Karpas-422 (cell line): ENCODE data around the gene PCA3. TPM values are rescaled to one million over a fixed set of nuclear protein-coding genes. Genes with fewer than 3 reads are reported as not detected.
A peak's percentile ranks its signal among the peaks of the same experiment; 100 is the strongest.

Experiments used
- DNase-seq: peaks from one replicate; pipeline ENCODE4 v3.0.0-alpha.2; 2015
- H2AFZ ChIP-seq: fragments of 200-600 bp; sonication (generic); 2 replicates; pipeline ENCODE4 v1.6.1; 2014; ENCODE audit warnings: antibody characterized with exemption, low read length, mixed read lengths
- H3K27ac ChIP-seq: fragments of 200-600 bp; sonication (generic); 2 replicates; pipeline ENCODE4 v1.5.1; 2014; ENCODE audit warnings: mild to moderate bottlenecking, low read length, moderate library complexity
- H3K27me3 ChIP-seq: fragments of 200-600 bp; sonication (generic); 2 replicates; pipeline ENCODE4 v1.6.1; 2014; ENCODE audit warnings: low read length, mixed read lengths
- H3K36me3 ChIP-seq: fragments of 200-600 bp; sonication (generic); 2 replicates; pipeline ENCODE4 v1.6.1; 2014; ENCODE audit warnings: low read length, mixed read lengths; ENCODE audit not compliant: insufficient read depth
- H3K4me1 ChIP-seq: fragments of 200-600 bp; sonication (generic); 2 replicates; pipeline ENCODE4 v1.6.1; 2014; ENCODE audit warnings: mild to moderate bottlenecking, low read length, mixed read lengths
- H3K4me2 ChIP-seq: fragments of 200-600 bp; sonication (generic); 2 replicates; pipeline ENCODE4 v1.6.1; 2014; ENCODE audit warnings: low read length, low read depth, mild to moderate bottlenecking; ENCODE audit not compliant: poor library complexity, severe bottlenecking
- H3K4me3 ChIP-seq: fragments of 200-600 bp; sonication (generic); 2 replicates; pipeline ENCODE4 v1.5.1; 2014; ENCODE audit warnings: mild to moderate bottlenecking, antibody characterized with exemption, low read length, mixed read lengths
- H3K79me2 ChIP-seq: fragments of 200-600 bp; sonication (generic); 2 replicates; pipeline ENCODE4 v1.6.1; 2014; ENCODE audit warnings: mild to moderate bottlenecking, low read length, mixed read lengths
- H3K9ac ChIP-seq: fragments of 200-600 bp; sonication (generic); 2 replicates; pipeline ENCODE4 v1.6.0; 2014; ENCODE audit warnings: low read length
- H3K9me2 ChIP-seq: fragments of 200-600 bp; sonication (generic), shearing (Covaris generic); replicated peaks from 2 replicates; pipeline ENCODE4 v1.6.0; 2014; ENCODE audit warnings: mild to moderate bottlenecking, low read length, moderate library complexity; ENCODE audit not compliant: insufficient read depth
- H3K9me3 ChIP-seq: fragments of 300-700, 200-600 bp; sonication (generic); 2 replicates; pipeline ENCODE4 v1.6.1; 2014; ENCODE audit warnings: low read length, mixed read lengths
- H4K20me1 ChIP-seq: fragments of 200-600 bp; sonication (generic); 2 replicates; pipeline ENCODE4 v1.6.1; 2014; ENCODE audit warnings: mild to moderate bottlenecking, antibody characterized with exemption, low read length, low read depth; ENCODE audit not compliant: insufficient read depth
- total RNA-seq: library from RNA; depleted of rRNA; stranded (reverse); fragments of >200 nt; shearing (Covaris generic); gene quantifications from 2 replicates; pipeline ENCODE4 v1.2.3, GENCODE V29; 2014; ENCODE audit warnings: low replicate concordance

PCA3 gene
- total RNA-seq, 1 experiment from 2014 or later = 0.19 TPM

- H4K20me1 ChIP-seq = no peaks in the 10 kb centered on the region
- peak overlapping the region; percentile 22; the same call in 1 of the 2 replicates for H3K9ac ChIP-seq
- H3K9me2 ChIP-seq = no peaks in the 10 kb centered on the region
- no peaks in the 10 kb centered on the region for H3K9me3 ChIP-seq
- H3K27ac ChIP-seq = peak overlapping the region; percentile 80
- H3K27me3 ChIP-seq = no peaks in the 10 kb centered on the region
- peak; percentile 63 for DNase-seq
- H3K4me2 ChIP-seq = peak overlapping the region; percentile 44
- no peaks in the 10 kb centered on the region for H3K79me2 ChIP-seq
- H3K4me1 ChIP-seq = peaks cover 58% of the 10 kb centered on the region
- H3K4me3 ChIP-seq = peak overlapping the region; percentile 26; the same call in 1 of the 2 replicates
- no peaks in the 10 kb centered on the region for H3K36me3 ChIP-seq
- H2AFZ ChIP-seq = no peak overlapping the region
Observed at GRCh38 chr9:76759732-76760131, 4.5 kb upstream of the PCA3 start.

- Histone ChIP-seq H3K4me2 (no peak overlapping the region), H3K9me3 (no peaks in the 10 kb centered on the region), H3K9me2 (no peaks in the 10 kb centered on the region), H3K27me3 (no peaks in the 10 kb centered on the region), H3K4me1 (peaks cover 45% of the 10 kb centered on the region), H2AFZ (no peak overlapping the region), H3K9ac (no peak overlapping the region), H3K36me3 (no peaks in the 10 kb centered on the region), H3K79me2 (no peaks in the 10 kb centered on the region), H3K27ac (no peak overlapping the region), H4K20me1 (no peaks in the 10 kb centered on the region), H3K4me3 (no peak overlapping the region)
- peak; percentile 43 for DNase-seq
Observed at GRCh38 chr9:76761448-76761847, 2.8 kb upstream of the PCA3 start.

GRCh38 chr9:76766126-76766525 is 1.9 kb downstream of the PCA3 start:
- H3K4me2 ChIP-seq = no peak overlapping the region

DNA sequence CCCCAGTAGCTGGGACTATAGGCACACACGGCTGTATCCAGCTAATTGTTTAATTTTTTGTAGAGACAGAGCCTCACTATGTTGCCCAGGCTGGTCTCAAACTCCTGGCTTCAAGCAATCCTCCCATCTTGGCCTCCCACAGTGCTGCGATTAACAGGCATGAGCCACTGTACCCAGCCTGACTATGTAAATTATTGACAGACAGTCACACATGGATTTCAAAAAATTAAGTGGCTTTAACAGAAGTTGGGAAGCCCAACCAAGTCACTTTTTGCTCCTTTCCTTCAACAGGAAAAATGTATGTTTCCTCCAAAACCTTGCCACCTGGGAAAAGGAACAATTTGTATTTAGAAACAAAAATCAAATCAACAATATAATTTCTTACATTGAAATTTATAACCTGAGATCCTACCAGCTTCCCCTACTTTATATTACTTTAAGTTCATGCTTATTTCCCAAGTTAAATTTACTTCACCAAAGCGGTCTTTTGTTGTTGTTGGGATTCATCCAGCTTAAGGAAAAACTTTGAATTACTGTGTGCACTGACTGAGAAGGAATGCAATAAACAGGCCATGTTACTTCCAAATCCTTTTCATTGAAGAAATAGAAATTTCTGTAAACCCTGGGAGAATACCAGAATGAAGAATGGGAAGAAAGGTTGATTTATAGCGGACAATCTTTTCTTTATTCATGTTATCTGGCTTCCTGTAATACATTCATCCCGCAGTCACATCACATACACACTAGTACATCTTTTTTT is 8.6 kb downstream of the PCA3 start:
- Histone ChIP-seq H4K20me1 (no peaks in the 10 kb centered on the region), H3K9ac (no peak overlapping the region), H3K4me2 (no peak overlapping the region), H3K9me3 (no peaks in the 10 kb centered on the region), H3K79me2 (no peaks in the 10 kb centered on the region), H3K27ac (no peak overlapping the region), H3K4me1 (no peaks in the 10 kb centered on the region), H3K9me2 (no peaks in the 10 kb centered on the region), H2AFZ (no peak overlapping the region), H3K27me3 (no peaks in the 10 kb centered on the region), H3K4me3 (no peak overlapping the region), H3K36me3 (no peaks in the 10 kb centered on the region)
- DNase-seq = no peak

More at GRCh38 chr9:76766126-76766525, 1.9 kb downstream of the PCA3 start:
- H3K9me3 ChIP-seq = no peaks in the 10 kb centered on the region
- H3K9me2 ChIP-seq = no peaks in the 10 kb centered on the region
- H3K36me3 ChIP-seq = no peaks in the 10 kb centered on the region
- H3K4me3 ChIP-seq = no peak overlapping the region
- H4K20me1 ChIP-seq = no peaks in the 10 kb centered on the region
- H3K27ac ChIP-seq = no peak overlapping the region
- no peak overlapping the region for H3K9ac ChIP-seq
- peaks cover 3% of the 10 kb centered on the region; the same call in 1 of the 2 replicates for H3K4me1 ChIP-seq
- H3K79me2 ChIP-seq = no peaks in the 10 kb centered on the region
- no peak for DNase-seq
- no peaks in the 10 kb centered on the region for H3K27me3 ChIP-seq
- no peak overlapping the region for H2AFZ ChIP-seq

- Histone ChIP-seq H2AFZ (no peak overlapping the region), H3K9ac (no peak overlapping the region), H3K27me3 (no peaks in the 10 kb centered on the region), H3K9me2 (no peaks in the 10 kb centered on the region), H3K27ac (no peak overlapping the region), H3K4me1 (peaks cover 7% of the 10 kb centered on the region), H3K36me3 (no peaks in the 10 kb centered on the region), H4K20me1 (no peaks in the 10 kb centered on the region), H3K4me3 (no peak overlapping the region), H3K4me2 (no peak overlapping the region), H3K9me3 (no peaks in the 10 kb centered on the region), H3K79me2 (no peaks in the 10 kb centered on the region)
- no peak for DNase-seq
Observed at GRCh38 chr9:76784881-76785280, 20.6 kb downstream of the PCA3 start.

DNA sequence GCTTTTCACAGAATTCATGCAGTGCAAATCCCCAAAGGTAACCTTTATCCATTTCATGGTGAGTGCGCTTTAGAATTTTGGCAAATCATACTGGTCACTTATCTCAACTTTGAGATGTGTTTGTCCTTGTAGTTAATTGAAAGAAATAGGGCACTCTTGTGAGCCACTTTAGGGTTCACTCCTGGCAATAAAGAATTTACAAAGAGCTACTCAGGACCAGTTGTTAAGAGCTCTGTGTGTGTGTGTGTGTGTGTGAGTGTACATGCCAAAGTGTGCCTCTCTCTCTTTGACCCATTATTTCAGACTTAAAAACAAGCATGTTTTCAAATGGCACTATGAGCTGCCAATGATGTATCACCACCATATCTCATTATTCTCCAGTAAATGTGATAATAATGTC is 21.3 kb downstream of the PCA3 start:
- H3K27ac ChIP-seq = no peak overlapping the region
- no peak overlapping the region for H3K4me3 ChIP-seq
- DNase-seq = no peak
- H3K79me2 ChIP-seq = no peaks in the 10 kb centered on the region
- no peaks in the 10 kb centered on the region for H3K36me3 ChIP-seq
- no peaks in the 10 kb centered on the region for H4K20me1 ChIP-seq
- no peaks in the 10 kb centered on the region for H3K9me3 ChIP-seq
- H3K9me2 ChIP-seq = no peaks in the 10 kb centered on the region
- peaks cover 7% of the 10 kb centered on the region for H3K4me1 ChIP-seq
- no peak overlapping the region for H3K9ac ChIP-seq
- no peaks in the 10 kb centered on the region for H3K27me3 ChIP-seq
- H3K4me2 ChIP-seq = no peak overlapping the region
- H2AFZ ChIP-seq = no peak overlapping the region

- Histone ChIP-seq H3K4me2 (no peak overlapping the region), H2AFZ (no peak overlapping the region)
- DNase-seq = no peak
Observed at GRCh38 chr9:76787677-76788076, 23.4 kb downstream of the PCA3 start.

GRCh38 chr9:76789840-76790239 is 25.6 kb downstream of the PCA3 start:
- no peaks in the 10 kb centered on the region for H3K9me3 ChIP-seq
- peaks cover 7% of the 10 kb centered on the region for H3K4me1 ChIP-seq
- no peaks in the 10 kb centered on the region for H4K20me1 ChIP-seq
- H3K27ac ChIP-seq = no peak overlapping the region
- DNase-seq = no peak
- H3K9me2 ChIP-seq = no peaks in the 10 kb centered on the region
- no peaks in the 10 kb centered on the region for H3K36me3 ChIP-seq
- no peaks in the 10 kb centered on the region for H3K27me3 ChIP-seq
- no peak overlapping the region for H3K9ac ChIP-seq
- H3K4me3 ChIP-seq = no peak overlapping the region
- H3K4me2 ChIP-seq = no peak overlapping the region
- H3K79me2 ChIP-seq = no peaks in the 10 kb centered on the region
- H2AFZ ChIP-seq = no peak overlapping the region

More at GRCh38 chr9:76787677-76788076, 23.4 kb downstream of the PCA3 start:
- Histone ChIP-seq H3K9me3 (no peaks in the 10 kb centered on the region), H3K4me1 (peaks cover 7% of the 10 kb centered on the region), H3K79me2 (no peaks in the 10 kb centered on the region), H3K4me3 (no peak overlapping the region), H3K36me3 (no peaks in the 10 kb centered on the region), H3K27me3 (no peaks in the 10 kb centered on the region), H3K27ac (no peak overlapping the region), H3K9ac (no peak overlapping the region), H3K9me2 (no peaks in the 10 kb centered on the region), H4K20me1 (no peaks in the 10 kb centered on the region)
